Measurements from ENCODE around the gene ACTN1. TPM values are rescaled to one million over a fixed set of nuclear protein-coding genes. Genes with fewer than 3 reads are reported as not detected.

ACTN1 gene
- total RNA-seq, 2 donors from 2014 or later: 106 to 185 TPM

DNA sequence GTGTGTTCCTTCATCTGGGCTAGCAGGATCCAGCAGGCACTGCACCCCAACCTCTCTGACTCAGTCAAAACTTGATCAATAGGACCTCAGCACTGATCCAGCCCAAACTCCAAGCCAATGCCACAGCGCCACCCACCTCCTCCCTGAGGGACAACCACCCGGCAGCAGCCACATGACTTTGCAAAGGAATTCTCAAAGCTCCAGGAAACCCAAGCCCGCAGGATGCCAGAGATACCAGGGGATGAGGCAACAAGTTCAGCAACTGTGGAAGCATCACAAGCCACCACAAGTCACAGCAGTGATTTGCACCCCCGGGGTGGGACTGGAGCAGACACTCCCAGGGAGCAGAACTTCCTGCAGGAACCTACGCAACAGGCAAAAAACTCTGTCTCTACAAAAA is 37.3 kb downstream of the ACTN1 start:
- peaks cover 42% of the 10 kb centered on the region for H3K4me1 ChIP-seq
- TF ChIP-seq, protein P1, sequence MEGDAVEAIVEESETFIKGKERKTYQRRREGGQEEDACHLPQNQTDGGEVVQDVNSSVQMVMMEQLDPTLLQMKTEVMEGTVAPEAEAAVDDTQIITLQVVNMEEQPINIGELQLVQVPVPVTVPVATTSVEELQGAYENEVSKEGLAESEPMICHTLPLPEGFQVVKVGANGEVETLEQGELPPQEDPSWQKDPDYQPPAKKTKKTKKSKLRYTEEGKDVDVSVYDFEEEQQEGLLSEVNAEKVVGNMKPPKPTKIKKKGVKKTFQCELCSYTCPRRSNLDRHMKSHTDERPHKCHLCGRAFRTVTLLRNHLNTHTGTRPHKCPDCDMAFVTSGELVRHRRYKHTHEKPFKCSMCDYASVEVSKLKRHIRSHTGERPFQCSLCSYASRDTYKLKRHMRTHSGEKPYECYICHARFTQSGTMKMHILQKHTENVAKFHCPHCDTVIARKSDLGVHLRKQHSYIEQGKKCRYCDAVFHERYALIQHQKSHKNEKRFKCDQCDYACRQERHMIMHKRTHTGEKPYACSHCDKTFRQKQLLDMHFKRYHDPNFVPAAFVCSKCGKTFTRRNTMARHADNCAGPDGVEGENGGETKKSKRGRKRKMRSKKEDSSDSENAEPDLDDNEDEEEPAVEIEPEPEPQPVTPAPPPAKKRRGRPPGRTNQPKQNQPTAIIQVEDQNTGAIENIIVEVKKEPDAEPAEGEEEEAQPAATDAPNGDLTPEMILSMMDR (IDR thresholded peaks at IDR 0.05): no peak
- DNase-seq: no peak
- no peaks in the 10 kb centered on the region for H3K9me3 ChIP-seq
- intact Hi-C loops (cut with DNase I): no loop called here
- no peak overlapping the region for H3K4me3 ChIP-seq
- H3K27ac ChIP-seq: peak overlapping the region; percentile 88
- H3K27me3 ChIP-seq: no peaks in the 10 kb centered on the region
- H3K36me3 ChIP-seq: no peaks in the 10 kb centered on the region
- no peak overlapping the region for H3K9ac ChIP-seq (ENCODE audit: low read depth in 2 of 2, low read length in 2 of 2)

DNA sequence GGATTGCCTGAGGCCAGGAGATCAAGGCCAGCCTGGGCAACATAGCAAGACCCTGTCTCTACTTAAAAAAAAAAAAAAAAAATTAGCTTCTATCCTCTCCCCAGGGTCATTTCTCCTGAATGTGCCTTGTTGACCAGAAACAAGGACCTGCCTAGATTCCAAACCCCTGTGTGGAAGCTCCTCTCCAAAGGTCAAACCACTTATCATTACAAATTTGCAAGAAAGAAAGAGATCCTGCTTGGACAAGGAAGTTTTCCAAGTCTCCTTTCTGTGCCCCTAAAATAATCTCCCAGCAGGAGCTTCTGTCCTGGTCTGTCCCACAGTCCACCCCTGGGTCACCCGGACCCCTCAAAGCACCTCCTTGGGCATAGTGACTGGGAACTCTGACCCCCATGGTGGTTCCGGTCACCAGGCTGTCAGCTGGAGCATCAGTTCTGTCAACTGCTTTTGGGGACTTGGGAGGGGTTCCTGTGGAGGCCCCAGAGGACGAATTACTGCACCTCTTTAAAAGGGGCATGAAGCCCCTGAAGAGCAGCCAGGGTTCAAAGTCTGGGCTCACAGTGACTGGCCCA is 38.4 kb downstream of the ACTN1 start:
- no peak overlapping the region for H3K9ac ChIP-seq (ENCODE audit: low read depth in 2 of 2, low read length in 2 of 2)
- TF ChIP-seq, protein P1 (IDR thresholded peaks at IDR 0.05): no peak

DNA sequence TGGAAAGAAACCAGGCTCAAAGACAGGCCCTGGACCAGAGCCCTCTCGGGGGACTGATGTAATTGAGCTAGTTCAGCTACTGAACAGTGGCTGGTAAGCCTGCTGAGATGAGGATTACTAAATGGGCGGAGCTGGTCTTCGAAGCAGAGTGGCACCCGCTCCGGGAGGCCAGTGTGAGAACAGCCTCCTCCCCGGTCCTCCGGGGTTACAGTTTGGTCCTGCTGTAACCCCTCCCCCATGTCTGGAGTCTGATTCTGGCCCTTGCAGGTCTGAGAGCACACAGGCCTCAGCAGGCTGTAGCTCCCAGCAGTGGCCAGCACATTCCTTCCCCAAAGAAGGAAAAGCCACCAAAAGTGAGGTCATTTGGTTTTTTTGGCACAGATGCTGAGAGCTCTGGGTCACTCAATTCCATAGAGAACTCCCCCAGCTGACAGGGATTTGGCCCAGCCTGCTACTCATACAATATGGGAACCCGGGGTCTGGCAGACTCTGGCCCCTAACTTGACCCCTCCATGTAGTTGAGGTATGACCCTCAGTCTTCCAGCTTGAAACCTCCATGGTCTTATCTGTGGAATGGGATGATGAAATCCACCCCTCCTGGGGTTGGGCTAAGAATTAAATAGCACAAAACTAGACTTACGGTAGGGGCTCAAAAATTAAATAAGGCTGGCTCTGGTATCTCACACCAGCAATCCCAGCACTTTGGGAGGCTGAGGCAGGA is 39.0 kb downstream of the ACTN1 start:
- intact Hi-C loops (cut with DNase I): loop anchor here (2.0 kb wide), 1 partner anchor 39 kb away; the partner anchor contains the start of gene ACTN1
- Histone ChIP-seq H3K27ac (peak overlapping the region; percentile 88), H3K27me3 (no peaks in the 10 kb centered on the region), H3K9ac (ENCODE audit: low read depth in 2 of 2, low read length in 2 of 2) (peak overlapping the region in 1 of 2 donors; percentile 87), H3K36me3 (no peaks in the 10 kb centered on the region), H3K4me1 (peaks cover 27% of the 10 kb centered on the region), H3K4me3 (no peak overlapping the region), H3K9me3 (no peaks in the 10 kb centered on the region)
- DNase-seq: peak; percentile 75
- TF ChIP-seq, protein P1 (IDR thresholded peaks at IDR 0.05): no peak

More for the DNA sequence above, 38.4 kb downstream of the ACTN1 start:
- Histone ChIP-seq H3K4me3 (no peak overlapping the region), H3K4me1 (peaks cover 33% of the 10 kb centered on the region), H3K27ac (peak overlapping the region; percentile 88), H3K9me3 (no peaks in the 10 kb centered on the region), H3K27me3 (no peaks in the 10 kb centered on the region), H3K36me3 (no peaks in the 10 kb centered on the region)
- intact Hi-C loops (cut with DNase I): no loop called here
- DNase-seq: no peak

DNA sequence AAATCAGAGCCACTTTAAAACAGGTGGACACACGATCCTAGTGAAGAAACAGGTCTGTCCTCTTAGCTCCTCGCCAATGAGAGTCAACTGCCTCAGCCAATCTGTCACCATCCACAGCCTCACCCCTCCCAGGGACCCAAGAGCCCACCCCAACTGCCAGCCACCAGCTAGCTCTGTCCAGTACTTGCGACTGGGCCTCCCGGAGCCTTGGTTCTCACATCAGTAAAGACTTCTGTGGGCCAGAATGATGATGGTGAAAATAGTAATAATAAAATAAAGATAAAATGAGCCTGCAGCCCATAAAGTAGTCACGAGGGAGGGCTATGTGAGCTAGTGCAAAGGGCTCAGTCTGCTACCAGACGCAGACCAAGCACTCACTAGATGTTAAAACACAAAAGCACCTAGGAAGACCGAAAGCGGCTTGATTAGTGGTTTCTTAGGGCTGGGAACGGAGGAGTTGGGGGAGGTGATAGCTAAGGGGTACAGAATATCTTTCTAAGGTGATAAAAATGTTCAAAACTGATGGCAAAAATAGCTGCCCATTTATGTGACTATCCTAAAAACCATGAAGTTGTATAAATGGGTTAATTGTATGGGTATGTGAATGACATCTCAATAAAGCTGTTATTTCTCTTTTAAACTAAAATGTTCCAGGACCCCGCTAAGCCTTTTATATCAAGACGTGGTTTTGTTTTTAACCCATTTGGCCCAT is 39.8 kb downstream of the ACTN1 start:
- Histone ChIP-seq H3K27me3 (no peaks in the 10 kb centered on the region), H3K36me3 (no peaks in the 10 kb centered on the region), H3K4me3 (no peak overlapping the region), H3K4me1 (peaks cover 26% of the 10 kb centered on the region), H3K27ac (peak overlapping the region; percentile 88), H3K9me3 (no peaks in the 10 kb centered on the region), H3K9ac (ENCODE audit: low read depth in 2 of 2, low read length in 2 of 2) (peak overlapping the region; percentile 41 to 87)
- intact Hi-C loops (cut with DNase I): loop anchor here (2.0 kb wide), 1 partner anchor 39 kb away; the partner anchor contains the start of gene ACTN1
- TF ChIP-seq, protein P1 (IDR thresholded peaks at IDR 0.05): no peak
- no peak for DNase-seq

DNA sequence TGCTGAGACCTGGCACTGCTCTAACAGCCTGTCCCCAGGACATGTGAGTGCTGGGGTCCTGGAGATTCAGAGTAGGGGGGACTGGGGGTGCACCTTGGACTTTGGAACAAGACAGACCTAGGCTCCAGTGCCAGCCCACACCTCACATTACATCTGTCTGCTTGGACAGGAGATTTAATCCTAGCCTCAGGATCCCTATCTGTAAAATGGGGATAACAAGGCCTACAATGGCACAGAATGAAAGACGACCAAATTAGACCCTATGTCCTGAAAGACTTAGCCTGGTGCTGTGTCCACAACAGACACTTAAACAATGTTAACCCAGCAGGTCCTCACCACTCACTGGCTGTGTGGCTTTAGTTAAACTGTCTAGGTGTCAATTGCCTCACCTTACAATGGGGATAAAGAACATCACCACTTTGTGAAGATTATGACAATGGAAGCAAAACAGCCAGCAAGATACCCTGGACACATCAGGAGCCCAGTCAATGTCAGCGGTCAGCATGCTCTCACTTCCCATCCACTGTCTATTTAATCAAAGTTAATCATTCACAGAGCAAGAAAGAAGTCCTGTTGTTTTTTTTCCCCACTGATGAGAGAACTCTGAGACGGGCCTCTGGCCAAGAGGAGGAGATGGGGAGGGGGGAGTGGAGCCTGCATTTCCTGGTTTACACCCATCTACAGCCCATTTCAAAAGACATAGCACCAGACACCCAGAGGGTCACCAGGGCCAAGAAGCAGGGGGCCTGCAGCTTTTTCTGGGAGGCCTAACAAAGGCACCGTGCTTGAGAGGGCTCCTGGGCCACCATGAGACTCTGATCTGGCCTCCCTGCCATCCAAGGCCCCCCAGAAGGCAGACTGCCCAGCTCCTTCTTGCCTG is 40.6 kb downstream of the ACTN1 start:
- Histone ChIP-seq H3K27ac (peak overlapping the region; percentile 88), H3K9me3 (no peaks in the 10 kb centered on the region), H3K27me3 (no peaks in the 10 kb centered on the region), H3K36me3 (no peaks in the 10 kb centered on the region), H3K4me3 (no peak overlapping the region), H3K9ac (ENCODE audit: low read depth in 2 of 2, low read length in 2 of 2) (peak overlapping the region; percentile 41 to 87), H3K4me1 (peaks cover 26% of the 10 kb centered on the region)
- peak; percentile 83 for DNase-seq
- TF ChIP-seq, protein P1 (IDR thresholded peaks at IDR 0.05): no peak
- intact Hi-C loops (cut with DNase I): loop anchor here (2.0 kb wide), 1 partner anchor 40 kb away; the partner anchor contains the start of gene ACTN1
